Measurements from ENCODE around the gene IRX5. TPM values are rescaled to one million over a fixed set of nuclear protein-coding genes. Genes with fewer than 3 reads are reported as not detected.

The IRX5 gene
- total RNA-seq, 1 experiment from 2014 or later, result 0.86 TPM

DNA sequence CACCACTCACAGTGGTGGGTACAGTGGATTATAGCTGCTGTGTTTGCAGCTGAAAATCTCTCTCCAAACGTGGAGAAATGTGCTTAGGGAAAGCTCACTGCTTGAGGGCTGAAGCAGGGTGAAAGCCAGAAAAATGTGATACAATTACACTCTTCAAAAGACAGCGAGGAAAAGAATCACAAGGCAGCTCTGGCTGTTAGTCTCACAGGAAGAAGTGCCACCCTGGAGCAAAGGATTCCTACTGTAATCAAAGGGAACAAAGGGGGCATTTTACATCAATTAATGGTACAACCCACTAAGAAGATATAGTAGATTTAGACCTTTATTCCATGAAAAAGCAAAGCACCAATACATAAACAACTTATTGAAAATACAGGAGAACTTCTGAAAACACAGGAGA, 48.1 kb upstream of the IRX5 start:
- Histone ChIP-seq H4K20me1 (ENCODE audit: insufficient read depth) (no peaks in the 10 kb centered on the region), H3K9me3 (ENCODE audit: control insufficient read depth in 1 of 2, insufficient read depth in 1 of 2, low read depth in 1 of 2, low read length in 2 of 2) (no peaks in the 10 kb centered on the region), H2AFZ (ENCODE audit: low read depth, low read length, poor library complexity, severe bottlenecking) (no peak overlapping the region), H3K79me2 (ENCODE audit: insufficient read depth, low read length) (no peaks in the 10 kb centered on the region), H3K27me3 (ENCODE audit: insufficient read depth, low read length) (no peaks in the 10 kb centered on the region), H3K9me2 (ENCODE audit: insufficient read depth) (no peaks in the 10 kb centered on the region), H3K4me2 (ENCODE audit: low read length) (no peak overlapping the region), H3K4me1 (ENCODE audit: control insufficient read depth in 1 of 2, insufficient read depth in 2 of 2, low read length in 2 of 2) (no peaks in the 10 kb centered on the region), H3K27ac (ENCODE audit: low read depth, low read length) (no peak overlapping the region), H3K36me3 (ENCODE audit: control insufficient read depth in 1 of 2, insufficient read depth in 2 of 2, low read length in 2 of 2) (no peaks in the 10 kb centered on the region), H3K4me3 (replicated peaks in 1 of 2; ENCODE audit: low read depth in 1 of 2, low read length in 2 of 2) (no peak overlapping the region), H3K9ac (ENCODE audit: low read length) (no peak overlapping the region)
- no peak for TF ChIP-seq EZH2 (IDR thresholded peaks at IDR 0.05)
- TF ChIP-seq, protein P1, sequence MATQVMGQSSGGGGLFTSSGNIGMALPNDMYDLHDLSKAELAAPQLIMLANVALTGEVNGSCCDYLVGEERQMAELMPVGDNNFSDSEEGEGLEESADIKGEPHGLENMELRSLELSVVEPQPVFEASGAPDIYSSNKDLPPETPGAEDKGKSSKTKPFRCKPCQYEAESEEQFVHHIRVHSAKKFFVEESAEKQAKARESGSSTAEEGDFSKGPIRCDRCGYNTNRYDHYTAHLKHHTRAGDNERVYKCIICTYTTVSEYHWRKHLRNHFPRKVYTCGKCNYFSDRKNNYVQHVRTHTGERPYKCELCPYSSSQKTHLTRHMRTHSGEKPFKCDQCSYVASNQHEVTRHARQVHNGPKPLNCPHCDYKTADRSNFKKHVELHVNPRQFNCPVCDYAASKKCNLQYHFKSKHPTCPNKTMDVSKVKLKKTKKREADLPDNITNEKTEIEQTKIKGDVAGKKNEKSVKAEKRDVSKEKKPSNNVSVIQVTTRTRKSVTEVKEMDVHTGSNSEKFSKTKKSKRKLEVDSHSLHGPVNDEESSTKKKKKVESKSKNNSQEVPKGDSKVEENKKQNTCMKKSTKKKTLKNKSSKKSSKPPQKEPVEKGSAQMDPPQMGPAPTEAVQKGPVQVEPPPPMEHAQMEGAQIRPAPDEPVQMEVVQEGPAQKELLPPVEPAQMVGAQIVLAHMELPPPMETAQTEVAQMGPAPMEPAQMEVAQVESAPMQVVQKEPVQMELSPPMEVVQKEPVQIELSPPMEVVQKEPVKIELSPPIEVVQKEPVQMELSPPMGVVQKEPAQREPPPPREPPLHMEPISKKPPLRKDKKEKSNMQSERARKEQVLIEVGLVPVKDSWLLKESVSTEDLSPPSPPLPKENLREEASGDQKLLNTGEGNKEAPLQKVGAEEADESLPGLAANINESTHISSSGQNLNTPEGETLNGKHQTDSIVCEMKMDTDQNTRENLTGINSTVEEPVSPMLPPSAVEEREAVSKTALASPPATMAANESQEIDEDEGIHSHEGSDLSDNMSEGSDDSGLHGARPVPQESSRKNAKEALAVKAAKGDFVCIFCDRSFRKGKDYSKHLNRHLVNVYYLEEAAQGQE (IDR thresholded peaks at IDR 0.05; ENCODE audit: low read depth), result no peak
- TF ChIP-seq, protein P2, sequence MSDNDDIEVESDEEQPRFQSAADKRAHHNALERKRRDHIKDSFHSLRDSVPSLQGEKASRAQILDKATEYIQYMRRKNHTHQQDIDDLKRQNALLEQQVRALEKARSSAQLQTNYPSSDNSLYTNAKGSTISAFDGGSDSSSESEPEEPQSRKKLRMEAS (IDR thresholded peaks at IDR 0.05), result no peak
- no peak for TF ChIP-seq RAD21 (IDR thresholded peaks at IDR 0.05; ENCODE audit: low read depth)
- no peak for TF ChIP-seq EGR1 (IDR thresholded peaks at IDR 0.05; ENCODE audit: low read depth)
- no peak for TF ChIP-seq JUND (IDR thresholded peaks at IDR 0.05)
- no peak for TF ChIP-seq POLR2A (IDR thresholded peaks at IDR 0.05; ENCODE audit: borderline replicate concordance, extremely low read depth, insufficient read depth, insufficient read length)
- no peak for TF ChIP-seq ZFX (IDR thresholded peaks at IDR 0.05)
- DNase-seq (ENCODE audit: low read depth, low spot score), result no peak
- ChIA-PET RAD21 (ENCODE audit: low non-redundant PET in 1 of 2, low total read pairs in 2 of 2, uncharacterized antibody in 2 of 2, unreplicated experiment in 2 of 2) (no interaction called here), CTCF (no interaction called here), POLR2A (no interaction called here)
- intact Hi-C loops (cut with micrococcal nuclease), result no loop called here
- no TSS peak for BruUV-seq (replicated peaks)
- no peak for ATAC-seq

DNA sequence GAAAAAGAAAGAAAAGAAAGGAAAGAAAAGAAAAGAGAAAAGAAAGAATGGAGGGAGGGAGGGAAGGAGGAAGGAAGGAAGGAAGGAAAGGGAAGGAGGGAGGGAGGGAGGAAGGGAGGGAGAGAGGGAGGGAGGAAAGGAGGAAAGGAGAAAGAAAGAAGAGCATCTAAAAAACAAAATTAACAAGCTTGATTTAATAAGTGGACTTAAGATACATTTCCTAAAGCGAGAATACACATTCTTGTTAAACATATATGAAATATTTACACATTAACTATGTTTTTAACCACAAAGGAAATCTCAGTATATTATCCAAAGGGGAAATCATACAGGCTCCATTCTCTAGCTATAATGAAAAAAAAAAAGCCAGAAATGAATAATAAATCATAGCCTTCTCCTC, 47.3 kb upstream of the IRX5 start:
- no TSS peak for BruUV-seq (replicated peaks)
- intact Hi-C loops (cut with micrococcal nuclease), result no loop called here
- H4K20me1 ChIP-seq (ENCODE audit: insufficient read depth), result no peaks in the 10 kb centered on the region
- TF ChIP-seq EZH2phosphoT487 (IDR thresholded peaks at IDR 0.05; ENCODE audit: borderline replicate concordance), result no peak
- no peak for TF ChIP-seq RAD21 (IDR thresholded peaks at IDR 0.05; ENCODE audit: low read depth)
- TF ChIP-seq EZH2 (IDR thresholded peaks at IDR 0.05), result no peak
- TF ChIP-seq FOSL1 (IDR thresholded peaks at IDR 0.05; ENCODE audit: low read depth), result no peak
- TF ChIP-seq ZFX (IDR thresholded peaks at IDR 0.05), result no peak
- TF ChIP-seq, protein P1 (IDR thresholded peaks at IDR 0.05; ENCODE audit: low read depth), result no peak
- TF ChIP-seq, protein P3, sequence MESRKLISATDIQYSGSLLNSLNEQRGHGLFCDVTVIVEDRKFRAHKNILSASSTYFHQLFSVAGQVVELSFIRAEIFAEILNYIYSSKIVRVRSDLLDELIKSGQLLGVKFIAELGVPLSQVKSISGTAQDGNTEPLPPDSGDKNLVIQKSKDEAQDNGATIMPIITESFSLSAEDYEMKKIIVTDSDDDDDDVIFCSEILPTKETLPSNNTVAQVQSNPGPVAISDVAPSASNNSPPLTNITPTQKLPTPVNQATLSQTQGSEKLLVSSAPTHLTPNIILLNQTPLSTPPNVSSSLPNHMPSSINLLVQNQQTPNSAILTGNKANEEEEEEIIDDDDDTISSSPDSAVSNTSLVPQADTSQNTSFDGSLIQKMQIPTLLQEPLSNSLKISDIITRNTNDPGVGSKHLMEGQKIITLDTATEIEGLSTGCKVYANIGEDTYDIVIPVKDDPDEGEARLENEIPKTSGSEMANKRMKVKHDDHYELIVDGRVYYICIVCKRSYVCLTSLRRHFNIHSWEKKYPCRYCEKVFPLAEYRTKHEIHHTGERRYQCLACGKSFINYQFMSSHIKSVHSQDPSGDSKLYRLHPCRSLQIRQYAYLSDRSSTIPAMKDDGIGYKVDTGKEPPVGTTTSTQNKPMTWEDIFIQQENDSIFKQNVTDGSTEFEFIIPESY (IDR thresholded peaks at IDR 0.05; ENCODE audit: extremely low read depth, insufficient replicate concordance, low read length), result no peak
- TF ChIP-seq JUND (IDR thresholded peaks at IDR 0.05), result no peak

More for the DNA sequence above, 47.3 kb upstream of the IRX5 start:
- Histone ChIP-seq H3K4me1 (ENCODE audit: control insufficient read depth in 1 of 2, insufficient read depth in 2 of 2, low read length in 2 of 2) (no peaks in the 10 kb centered on the region), H3K9me2 (ENCODE audit: insufficient read depth) (no peaks in the 10 kb centered on the region), H3K9ac (ENCODE audit: low read length) (no peak overlapping the region), H2AFZ (ENCODE audit: low read depth, low read length, poor library complexity, severe bottlenecking) (no peak overlapping the region), H3K27me3 (ENCODE audit: insufficient read depth, low read length) (no peaks in the 10 kb centered on the region), H3K9me3 (ENCODE audit: control insufficient read depth in 1 of 2, insufficient read depth in 1 of 2, low read depth in 1 of 2, low read length in 2 of 2) (no peaks in the 10 kb centered on the region), H3K4me2 (ENCODE audit: low read length) (no peak overlapping the region), H3K4me3 (replicated peaks in 1 of 2; ENCODE audit: low read depth in 1 of 2, low read length in 2 of 2) (no peak overlapping the region), H3K36me3 (ENCODE audit: control insufficient read depth in 1 of 2, insufficient read depth in 2 of 2, low read length in 2 of 2) (no peaks in the 10 kb centered on the region), H3K27ac (ENCODE audit: low read depth, low read length) (no peak overlapping the region), H3K79me2 (ENCODE audit: insufficient read depth, low read length) (no peaks in the 10 kb centered on the region)
- ATAC-seq (no peak), DNase-seq (ENCODE audit: low read depth, low spot score) (no peak)
- ChIA-PET CTCF (no interaction called here), RAD21 (ENCODE audit: low non-redundant PET in 1 of 2, low total read pairs in 2 of 2, uncharacterized antibody in 2 of 2, unreplicated experiment in 2 of 2) (no interaction called here), POLR2A (no interaction called here)
